Measurements from ENCODE around the gene HSDL2. TPM values are rescaled to one million over a fixed set of nuclear protein-coding genes. Genes with fewer than 3 reads are reported as not detected.

Gene HSDL2
- total and polyA plus RNA-seq, 2 of the 4 experiments (the other 2 are of a cell fraction): 17.7 to 65.8 TPM

DNA sequence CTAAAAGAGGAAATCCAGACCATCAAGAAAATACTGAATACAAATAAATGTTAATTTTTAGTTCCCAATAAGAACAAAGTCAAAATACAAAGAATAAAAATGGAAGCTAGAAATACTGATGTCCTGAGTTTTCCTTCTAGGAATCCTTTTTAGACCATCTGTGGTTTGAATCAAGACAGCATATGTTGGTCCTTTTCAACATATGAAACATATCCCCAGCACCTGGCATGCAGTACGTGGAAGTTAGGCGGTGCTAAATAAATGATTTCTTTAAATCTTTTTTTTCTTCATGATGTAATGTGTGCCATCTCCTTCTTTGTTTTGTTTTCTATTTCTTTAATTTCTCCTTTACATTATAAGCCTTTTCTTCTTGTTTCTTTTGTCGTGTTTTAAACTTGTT lies 140.7 kb downstream of the HSDL2 start:
- H3K27ac ChIP-seq (ENCODE audit: insufficient read depth, low read length): no peak overlapping the region
- no peak overlapping the region for H3K18ac ChIP-seq (ENCODE audit: low read depth, low read length)
- intact Hi-C loops (cut with micrococcal nuclease): no loop called here
- no peak overlapping the region for H4K8ac ChIP-seq (ENCODE audit: low read depth in 2 of 2, low read length in 2 of 2)
- no CpG with 5 or more reads among the region's 3 CpGs for WGBS, 2 experiments (ENCODE audit: extremely low coverage in 2 of 2, insufficient read length in 1 of 2)
- no peak overlapping the region for H4K5ac ChIP-seq (ENCODE audit: low read depth, low read length)
- ChIA-PET POLR2A (ENCODE audit: unreplicated experiment) (no interaction called here), CTCF (interaction anchor here (0.6 kb wide), 1 partner anchor 23 kb away, joined by 4 read pairs; no protein-coding TSS in a partner anchor)
- no peak overlapping the region for H3K56ac ChIP-seq (ENCODE audit: extremely low read depth, insufficient read depth, low read length)
- ATAC-seq (ENCODE audit: low read depth) (no peak), DNase-seq (no peak)
- no peaks in the 10 kb centered on the region for H4K20me1 ChIP-seq (ENCODE audit: insufficient read depth, low read length)
- H3K4me2 ChIP-seq (ENCODE audit: low read depth, low read length): no peak overlapping the region
- H2BK15ac ChIP-seq (ENCODE audit: low read depth, low read length): no peak overlapping the region
- H3K27me3 ChIP-seq (ENCODE audit: control insufficient read depth, insufficient read depth, low read length): no peaks in the 10 kb centered on the region
- no peak overlapping the region for H3K14ac ChIP-seq (replicated peaks; ENCODE audit: low read depth, low read length)
- H2AFZ ChIP-seq (replicated peaks; ENCODE audit: low read length, poor library complexity): no peak overlapping the region
- H3K36me3 ChIP-seq (ENCODE audit: control insufficient read depth, insufficient read depth, low read length): no peaks in the 10 kb centered on the region
- H2BK20ac ChIP-seq (ENCODE audit: low read depth, low read length): no peak overlapping the region
- no peak overlapping the region for H3K4ac ChIP-seq (ENCODE audit: low read depth, low read length)
- no peaks in the 10 kb centered on the region for H3K9me3 ChIP-seq (ENCODE audit: control insufficient read depth, insufficient read depth, low read length)
- H3K4me1 ChIP-seq (ENCODE audit: control insufficient read depth, insufficient read depth, low read length): no peaks in the 10 kb centered on the region
- BruUV-seq (replicated peaks): no TSS peak
- no peak overlapping the region for H4K91ac ChIP-seq (ENCODE audit: insufficient read depth, low read depth, low read length)
- H3K4me3 ChIP-seq (ENCODE audit: insufficient read depth, low read depth, low read length): no peak overlapping the region
- no peak overlapping the region for H3K23ac ChIP-seq (ENCODE audit: low read depth, low read length)
- dilution Hi-C loops (cut with HindIII; ENCODE audit: low sequenced_read_pairs, unreplicated experiment): no loop called here
- in situ Hi-C loops (cut with MboI; ENCODE audit: low sequenced_read_pairs): no loop called here
- peaks cover 0 to 6% of the 10 kb centered on the region in 2 experiments; a peak in 1 of 4 replicates for H3K79me1 ChIP-seq (ENCODE audit: low read depth in 1 of 2, low read length in 2 of 2)
- H2BK120ac ChIP-seq (ENCODE audit: low read depth, low read length): no peak overlapping the region
- H3K9me1 ChIP-seq (ENCODE audit: insufficient read depth, low read length): no peaks in the 10 kb centered on the region
- H3K9ac ChIP-seq (ENCODE audit: low read depth, low read length): no peak overlapping the region
- no peak for TF ChIP-seq SMC3 (IDR thresholded peaks at IDR 0.05; ENCODE audit: low read depth, low read length)
- TF ChIP-seq MXI1 (IDR thresholded peaks at IDR 0.05; ENCODE audit: borderline replicate concordance, low read depth, low read length): no peak
- TF ChIP-seq POLR2A (IDR thresholded peaks at IDR 0.05; ENCODE audit: low read depth, low read length): no peak
- TF ChIP-seq RCOR1 (IDR thresholded peaks at IDR 0.05; ENCODE audit: insufficient replicate concordance, low read length): no peak
- no peak for TF ChIP-seq NFE2L2 (IDR thresholded peaks at IDR 0.05; ENCODE audit: low read depth, low read length)
- no peak for TF ChIP-seq MAFK (IDR thresholded peaks at IDR 0.05; ENCODE audit: low read depth, low read length)
- TF ChIP-seq, protein P1, sequence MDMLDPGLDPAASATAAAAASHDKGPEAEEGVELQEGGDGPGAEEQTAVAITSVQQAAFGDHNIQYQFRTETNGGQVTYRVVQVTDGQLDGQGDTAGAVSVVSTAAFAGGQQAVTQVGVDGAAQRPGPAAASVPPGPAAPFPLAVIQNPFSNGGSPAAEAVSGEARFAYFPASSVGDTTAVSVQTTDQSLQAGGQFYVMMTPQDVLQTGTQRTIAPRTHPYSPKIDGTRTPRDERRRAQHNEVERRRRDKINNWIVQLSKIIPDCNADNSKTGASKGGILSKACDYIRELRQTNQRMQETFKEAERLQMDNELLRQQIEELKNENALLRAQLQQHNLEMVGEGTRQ (IDR thresholded peaks at IDR 0.05; ENCODE audit: low read depth, low read length): no peak
- no peak for TF ChIP-seq RAD21 (IDR thresholded peaks at IDR 0.05; ENCODE audit: low read length)
- no peak for TF ChIP-seq BHLHE40 (IDR thresholded peaks at IDR 0.05; ENCODE audit: low read depth, low read length)
- no peak for TF ChIP-seq MAZ (IDR thresholded peaks at IDR 0.05; ENCODE audit: borderline replicate concordance, low read depth, low read length)
- no peak for TF ChIP-seq CEBPB (IDR thresholded peaks at IDR 0.05; ENCODE audit: low read depth, low read length)
- TF ChIP-seq, protein P2, sequence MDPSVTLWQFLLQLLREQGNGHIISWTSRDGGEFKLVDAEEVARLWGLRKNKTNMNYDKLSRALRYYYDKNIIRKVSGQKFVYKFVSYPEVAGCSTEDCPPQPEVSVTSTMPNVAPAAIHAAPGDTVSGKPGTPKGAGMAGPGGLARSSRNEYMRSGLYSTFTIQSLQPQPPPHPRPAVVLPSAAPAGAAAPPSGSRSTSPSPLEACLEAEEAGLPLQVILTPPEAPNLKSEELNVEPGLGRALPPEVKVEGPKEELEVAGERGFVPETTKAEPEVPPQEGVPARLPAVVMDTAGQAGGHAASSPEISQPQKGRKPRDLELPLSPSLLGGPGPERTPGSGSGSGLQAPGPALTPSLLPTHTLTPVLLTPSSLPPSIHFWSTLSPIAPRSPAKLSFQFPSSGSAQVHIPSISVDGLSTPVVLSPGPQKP (IDR thresholded peaks at IDR 0.05; ENCODE audit: borderline replicate concordance, low read depth, low read length): no peak
- TF ChIP-seq, protein P3, sequence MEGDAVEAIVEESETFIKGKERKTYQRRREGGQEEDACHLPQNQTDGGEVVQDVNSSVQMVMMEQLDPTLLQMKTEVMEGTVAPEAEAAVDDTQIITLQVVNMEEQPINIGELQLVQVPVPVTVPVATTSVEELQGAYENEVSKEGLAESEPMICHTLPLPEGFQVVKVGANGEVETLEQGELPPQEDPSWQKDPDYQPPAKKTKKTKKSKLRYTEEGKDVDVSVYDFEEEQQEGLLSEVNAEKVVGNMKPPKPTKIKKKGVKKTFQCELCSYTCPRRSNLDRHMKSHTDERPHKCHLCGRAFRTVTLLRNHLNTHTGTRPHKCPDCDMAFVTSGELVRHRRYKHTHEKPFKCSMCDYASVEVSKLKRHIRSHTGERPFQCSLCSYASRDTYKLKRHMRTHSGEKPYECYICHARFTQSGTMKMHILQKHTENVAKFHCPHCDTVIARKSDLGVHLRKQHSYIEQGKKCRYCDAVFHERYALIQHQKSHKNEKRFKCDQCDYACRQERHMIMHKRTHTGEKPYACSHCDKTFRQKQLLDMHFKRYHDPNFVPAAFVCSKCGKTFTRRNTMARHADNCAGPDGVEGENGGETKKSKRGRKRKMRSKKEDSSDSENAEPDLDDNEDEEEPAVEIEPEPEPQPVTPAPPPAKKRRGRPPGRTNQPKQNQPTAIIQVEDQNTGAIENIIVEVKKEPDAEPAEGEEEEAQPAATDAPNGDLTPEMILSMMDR (conservative IDR thresholded peaks at IDR 0.05; ENCODE audit: low read depth, low read length): no peak
- TF ChIP-seq FOS (IDR thresholded peaks at IDR 0.05; ENCODE audit: low read depth, low read length): no peak
- TF ChIP-seq CHD1 (IDR thresholded peaks at IDR 0.05; ENCODE audit: low read depth, low read length): no peak
- H2AK9ac ChIP-seq (replicated peaks; ENCODE audit: low read depth, low read length, poor library complexity): no peak overlapping the region
- H2AK5ac ChIP-seq (ENCODE audit: low read depth, low read length): no peak overlapping the region
- H2BK5ac ChIP-seq (ENCODE audit: low read depth, low read length, poor library complexity, severe bottlenecking): no peak overlapping the region
